ENCODE results near the gene PNPLA6.

Gene PNPLA6

GRCh38 chr19:7600721-7601120 lies 65.2 kb downstream of the PNPLA6 start:
- H3K4me3 ChIP-seq, result no peak overlapping the region
- no peak overlapping the region for H3K27ac ChIP-seq
- no peak for DNase-seq (ENCODE audit: low spot score)
- TF ChIP-seq CTCF (IDR thresholded peaks at IDR 0.05), result no peak

- Histone ChIP-seq H3K27ac (no peak overlapping the region), H3K4me3 (no peak overlapping the region)
- no peak for DNase-seq (ENCODE audit: low spot score)
- no peak for TF ChIP-seq CTCF (IDR thresholded peaks at IDR 0.05)
Measured at GRCh38 chr19:7602240-7602934, 66.9 kb downstream of the PNPLA6 start.

GRCh38 chr19:7602935-7603497 lies 67.5 kb downstream of the PNPLA6 start:
- H3K4me3 ChIP-seq, result no peak overlapping the region
- no peak for TF ChIP-seq CTCF (IDR thresholded peaks at IDR 0.05)
- no peak overlapping the region for H3K27ac ChIP-seq
- no peak for DNase-seq (ENCODE audit: low spot score)

GRCh38 chr19:7603919-7604318 lies 68.4 kb downstream of the PNPLA6 start:
- DNase-seq (ENCODE audit: low spot score), result no peak
- TF ChIP-seq CTCF (IDR thresholded peaks at IDR 0.05), result no peak
- no peak overlapping the region for H3K4me3 ChIP-seq
- no peak overlapping the region for H3K27ac ChIP-seq

DNA sequence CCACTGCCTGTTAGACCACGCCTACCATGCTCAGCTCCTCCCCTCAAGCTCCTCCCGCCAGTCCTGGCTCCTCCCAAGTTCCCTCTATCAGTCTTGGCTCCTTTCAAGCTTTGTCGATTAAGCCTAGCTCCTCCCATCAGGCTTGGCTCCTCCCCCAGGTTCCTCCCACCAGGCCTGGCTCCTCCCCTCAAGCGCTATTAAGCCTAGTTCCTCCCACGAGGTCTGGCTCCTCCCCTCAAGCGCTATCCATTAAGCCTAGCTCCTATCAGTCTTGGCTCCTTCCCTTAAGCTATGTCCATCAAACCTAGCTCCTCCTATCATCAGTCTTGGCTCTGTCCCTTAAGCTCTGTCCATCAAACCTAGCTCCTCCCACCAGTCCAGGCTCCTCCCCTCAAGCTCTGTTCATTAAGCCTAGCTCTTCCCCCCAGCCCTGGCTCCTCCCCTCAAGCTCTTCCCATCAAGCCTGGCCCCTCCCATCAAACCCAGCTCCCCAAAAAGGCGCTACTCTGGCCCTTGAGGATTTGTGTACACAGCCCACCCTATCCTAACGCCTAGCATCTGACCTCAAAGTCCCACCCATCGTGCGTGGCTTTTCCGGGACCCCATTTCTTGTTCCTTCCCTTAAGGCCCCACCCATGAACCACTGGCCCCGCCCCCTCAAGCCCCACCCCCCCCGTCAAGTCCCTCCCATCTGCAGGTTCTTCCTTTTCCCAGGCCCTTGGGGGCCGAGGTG lies 70.1 kb downstream of the PNPLA6 start:
- no peak overlapping the region for H3K4me3 ChIP-seq
- no peak overlapping the region for H3K27ac ChIP-seq
- no peak for TF ChIP-seq CTCF (IDR thresholded peaks at IDR 0.05)
- DNase-seq (ENCODE audit: low spot score), result no peak

- Histone ChIP-seq H3K27ac (no peak overlapping the region), H3K4me3 (no peak overlapping the region)
- TF ChIP-seq CTCF (IDR thresholded peaks at IDR 0.05), result no peak
- no peak for DNase-seq (ENCODE audit: low spot score)
Measured at GRCh38 chr19:7606289-7606688, 70.8 kb downstream of the PNPLA6 start.
